Measurements from ENCODE around the gene MARCHF10. TPM values are rescaled to one million over a fixed set of nuclear protein-coding genes. Genes with fewer than 3 reads are reported as not detected.

Gene MARCHF10
- total RNA-seq, 2 experiments from 2014 or later, result not detected

GRCh38 chr17:62782730-62783270 is 25.3 kb downstream of the MARCHF10 start:
- intact Hi-C loops (cut with micrococcal nuclease; ENCODE audit: unreplicated experiment), result no loop called here
- H3K4me3 ChIP-seq (ENCODE audit: low read depth, low read length, poor library complexity, severe bottlenecking), result no peak overlapping the region
- BruUV-seq (replicated peaks), result no TSS peak
- H3K79me2 ChIP-seq (ENCODE audit: insufficient read depth, low read depth, low read length), result no peaks in the 10 kb centered on the region
- H4K20me1 ChIP-seq (ENCODE audit: insufficient read depth, low read length), result no peaks in the 10 kb centered on the region
- H2AFZ ChIP-seq (ENCODE audit: low read length), result no peak overlapping the region
- no peaks in the 10 kb centered on the region for H3K9me3 ChIP-seq (ENCODE audit: low read length)
- H3K36me3 ChIP-seq (ENCODE audit: insufficient read depth, low read length), result no peaks in the 10 kb centered on the region
- CTCF ChIA-PET (ENCODE audit: unreplicated experiment), result no interaction called here
- no peak overlapping the region for H3K4me2 ChIP-seq (ENCODE audit: low read length)
- H3K9me2 ChIP-seq (ENCODE audit: insufficient read depth, low read length), result no peaks in the 10 kb centered on the region
- no peaks in the 10 kb centered on the region for H3K4me1 ChIP-seq (ENCODE audit: insufficient read depth, low read length, poor library complexity, severe bottlenecking)
- TF ChIP-seq, protein P1, sequence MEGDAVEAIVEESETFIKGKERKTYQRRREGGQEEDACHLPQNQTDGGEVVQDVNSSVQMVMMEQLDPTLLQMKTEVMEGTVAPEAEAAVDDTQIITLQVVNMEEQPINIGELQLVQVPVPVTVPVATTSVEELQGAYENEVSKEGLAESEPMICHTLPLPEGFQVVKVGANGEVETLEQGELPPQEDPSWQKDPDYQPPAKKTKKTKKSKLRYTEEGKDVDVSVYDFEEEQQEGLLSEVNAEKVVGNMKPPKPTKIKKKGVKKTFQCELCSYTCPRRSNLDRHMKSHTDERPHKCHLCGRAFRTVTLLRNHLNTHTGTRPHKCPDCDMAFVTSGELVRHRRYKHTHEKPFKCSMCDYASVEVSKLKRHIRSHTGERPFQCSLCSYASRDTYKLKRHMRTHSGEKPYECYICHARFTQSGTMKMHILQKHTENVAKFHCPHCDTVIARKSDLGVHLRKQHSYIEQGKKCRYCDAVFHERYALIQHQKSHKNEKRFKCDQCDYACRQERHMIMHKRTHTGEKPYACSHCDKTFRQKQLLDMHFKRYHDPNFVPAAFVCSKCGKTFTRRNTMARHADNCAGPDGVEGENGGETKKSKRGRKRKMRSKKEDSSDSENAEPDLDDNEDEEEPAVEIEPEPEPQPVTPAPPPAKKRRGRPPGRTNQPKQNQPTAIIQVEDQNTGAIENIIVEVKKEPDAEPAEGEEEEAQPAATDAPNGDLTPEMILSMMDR (conservative IDR thresholded peaks at IDR 0.05; ENCODE audit: low read length), result no peak
- no peak for TF ChIP-seq EZH2phosphoT487 (IDR thresholded peaks at IDR 0.05; ENCODE audit: borderline replicate concordance, low read depth, low read length)
- H3K27ac ChIP-seq (ENCODE audit: low read depth, low read length, poor library complexity, severe bottlenecking), result no peak overlapping the region
- POLR2A ChIA-PET, result interaction anchor here (0.6 to 0.7 kb wide), 2 partner anchors 99 to 628 kb away, joined by 4 read pairs; no protein-coding TSS in a partner anchor
- no peak for DNase-seq (ENCODE audit: low spot score)

- no TSS peak for BruUV-seq (replicated peaks)
- no peaks in the 10 kb centered on the region for H3K36me3 ChIP-seq (ENCODE audit: insufficient read depth, low read length)
- no peaks in the 10 kb centered on the region for H3K79me2 ChIP-seq (ENCODE audit: insufficient read depth, low read depth, low read length)
- ChIA-PET CTCF (ENCODE audit: unreplicated experiment) (no interaction called here), POLR2A (no interaction called here)
- H2AFZ ChIP-seq (ENCODE audit: low read length), result no peak overlapping the region
- H3K27ac ChIP-seq (ENCODE audit: low read depth, low read length, poor library complexity, severe bottlenecking), result no peak overlapping the region
- no peak overlapping the region for H3K4me3 ChIP-seq (ENCODE audit: low read depth, low read length, poor library complexity, severe bottlenecking)
- no peaks in the 10 kb centered on the region for H3K9me3 ChIP-seq (ENCODE audit: low read length)
- TF ChIP-seq, protein P1 (conservative IDR thresholded peaks at IDR 0.05; ENCODE audit: low read length), result no peak
- TF ChIP-seq EZH2phosphoT487 (IDR thresholded peaks at IDR 0.05; ENCODE audit: borderline replicate concordance, low read depth, low read length), result no peak
- H3K4me2 ChIP-seq (ENCODE audit: low read length), result no peak overlapping the region
- no peaks in the 10 kb centered on the region for H4K20me1 ChIP-seq (ENCODE audit: insufficient read depth, low read length)
- intact Hi-C loops (cut with micrococcal nuclease; ENCODE audit: unreplicated experiment), result no loop called here
- no peaks in the 10 kb centered on the region for H3K9me2 ChIP-seq (ENCODE audit: insufficient read depth, low read length)
- H3K4me1 ChIP-seq (ENCODE audit: insufficient read depth, low read length, poor library complexity, severe bottlenecking), result no peaks in the 10 kb centered on the region
- no peak for DNase-seq (ENCODE audit: low spot score)
These were observed 26.3 kb downstream of the MARCHF10 start for GRCh38 chr17:62781831-62782251.

DNA sequence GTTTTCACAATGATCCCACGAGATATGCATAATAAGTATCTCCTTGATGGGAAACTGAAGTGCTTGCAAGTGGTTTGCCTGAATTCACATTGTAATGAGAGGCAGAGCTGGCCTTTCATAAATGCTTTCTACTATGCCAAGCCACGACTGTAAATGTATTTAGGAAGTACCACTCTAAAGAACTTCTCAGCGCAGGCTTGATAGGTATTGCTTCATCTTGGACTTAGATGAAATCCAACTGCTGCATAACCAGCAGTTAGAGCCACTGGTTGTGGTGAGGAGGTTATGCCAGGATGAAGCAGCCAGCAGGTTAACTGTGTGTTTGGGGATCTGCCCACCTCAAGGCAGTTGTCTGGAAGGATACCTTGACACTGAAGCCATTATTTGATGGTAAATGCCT is 26.8 kb downstream of the MARCHF10 start:
- TF ChIP-seq, protein P1 (conservative IDR thresholded peaks at IDR 0.05; ENCODE audit: low read length), result no peak
- TF ChIP-seq EZH2phosphoT487 (IDR thresholded peaks at IDR 0.05; ENCODE audit: borderline replicate concordance, low read depth, low read length), result no peak
- ChIA-PET POLR2A (no interaction called here), CTCF (ENCODE audit: unreplicated experiment) (no interaction called here)
- H3K36me3 ChIP-seq (ENCODE audit: insufficient read depth, low read length), result no peaks in the 10 kb centered on the region
- no peak for DNase-seq (ENCODE audit: low spot score)
- no peak overlapping the region for H3K4me3 ChIP-seq (ENCODE audit: low read depth, low read length, poor library complexity, severe bottlenecking)
- no peak overlapping the region for H2AFZ ChIP-seq (ENCODE audit: low read length)
- no peaks in the 10 kb centered on the region for H3K9me3 ChIP-seq (ENCODE audit: low read length)
- no peak overlapping the region for H3K4me2 ChIP-seq (ENCODE audit: low read length)
- H4K20me1 ChIP-seq (ENCODE audit: insufficient read depth, low read length), result no peaks in the 10 kb centered on the region
- intact Hi-C loops (cut with micrococcal nuclease; ENCODE audit: unreplicated experiment), result no loop called here
- H3K4me1 ChIP-seq (ENCODE audit: insufficient read depth, low read length, poor library complexity, severe bottlenecking), result no peaks in the 10 kb centered on the region
- H3K27ac ChIP-seq (ENCODE audit: low read depth, low read length, poor library complexity, severe bottlenecking), result no peak overlapping the region
- no TSS peak for BruUV-seq (replicated peaks)
- H3K79me2 ChIP-seq (ENCODE audit: insufficient read depth, low read depth, low read length), result no peaks in the 10 kb centered on the region
- H3K9me2 ChIP-seq (ENCODE audit: insufficient read depth, low read length), result no peaks in the 10 kb centered on the region
